A673 (cell line): ENCODE results near the gene VSTM2A.

ENCODE experiments used
- CTCF ChIP-seq: fragments of 300-800, 200-600 bp; sonication (generic); conservative IDR thresholded peaks from 2 replicates; pipeline ENCODE4 v1.5.1; 2017; ENCODE audit warnings: low read depth, mild to moderate bottlenecking, antibody characterized with exemption, low read length, moderate library complexity, mixed read lengths
- EZH2 ChIP-seq: fragments of 200-600 bp; sonication (generic); IDR thresholded peaks from 2 replicates; pipeline ENCODE4 v1.6.1; 2017; ENCODE audit warnings: borderline replicate concordance, low read depth, mild to moderate bottlenecking, mixed read lengths, antibody characterized with exemption, low read length; ENCODE audit not compliant: poor library complexity, severe bottlenecking

- no peak for TF ChIP-seq EZH2
- no peak for TF ChIP-seq CTCF
Observed at GRCh38 chr7:54563329-54563916, 21.2 kb downstream of the VSTM2A start.
